ENCODE measurements around the gene EXOC6B.

GRCh38 chr2:72233211-72233610 lies 592.6 kb downstream of the EXOC6B start:
- TF ChIP-seq CTCF (IDR thresholded peaks at IDR 0.05) (no peak), POLR2A (IDR thresholded peaks at IDR 0.05) (no peak), POLR2AphosphoS5 (IDR thresholded peaks at IDR 0.05) (no peak), EP300 (IDR thresholded peaks at IDR 0.05) (no peak)

All from suprapubic skin (tissue), 4 donors.